ENCODE results near the gene ROBO2.

Gene ROBO2

DNA sequence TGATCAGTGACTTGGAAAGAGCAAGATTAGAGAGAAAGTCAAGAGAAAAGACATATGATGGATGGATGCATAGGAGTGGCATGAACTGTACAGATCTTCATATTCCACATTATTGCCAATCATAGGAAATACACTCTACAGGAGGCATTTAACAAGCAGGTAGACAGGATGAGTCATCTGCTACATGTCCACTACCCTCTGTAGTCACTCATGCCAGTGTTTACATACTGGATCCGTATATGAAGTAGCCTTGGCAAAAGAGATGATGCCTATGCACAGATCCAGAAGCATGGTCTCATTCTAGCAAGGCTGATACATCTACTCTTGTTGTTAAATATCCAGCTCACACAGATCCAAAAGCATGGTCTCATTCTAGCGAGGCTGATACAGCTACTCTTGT lies 632.1 kb downstream of the ROBO2 start:
- no peak for DNase-seq (ENCODE audit: low read depth, low spot score)

- DNase-seq (ENCODE audit: low read depth, low spot score), result no peak
Observed at GRCh38 chr3:77682162-77682561, 642.3 kb downstream of the ROBO2 start.

DNA sequence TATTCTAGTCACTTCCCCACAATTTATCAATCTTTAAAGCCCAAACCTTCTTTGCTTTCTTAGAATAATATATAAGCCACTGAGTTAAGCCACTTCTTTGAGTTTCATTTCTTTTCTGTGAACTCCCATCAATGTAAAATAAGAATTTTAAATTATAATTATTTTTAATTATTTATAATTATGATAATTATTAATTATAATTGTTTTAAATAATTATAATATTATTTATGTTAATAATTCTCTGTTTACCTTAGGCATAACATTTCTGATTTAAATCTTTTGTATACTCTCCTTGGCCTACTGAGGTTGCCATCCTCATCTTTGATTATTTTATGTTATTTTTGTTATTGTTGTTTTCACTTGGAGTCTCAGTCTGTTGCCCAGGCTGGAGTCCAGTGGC lies 644.2 kb downstream of the ROBO2 start:
- DNase-seq (ENCODE audit: low read depth, low spot score), result no peak

DNA sequence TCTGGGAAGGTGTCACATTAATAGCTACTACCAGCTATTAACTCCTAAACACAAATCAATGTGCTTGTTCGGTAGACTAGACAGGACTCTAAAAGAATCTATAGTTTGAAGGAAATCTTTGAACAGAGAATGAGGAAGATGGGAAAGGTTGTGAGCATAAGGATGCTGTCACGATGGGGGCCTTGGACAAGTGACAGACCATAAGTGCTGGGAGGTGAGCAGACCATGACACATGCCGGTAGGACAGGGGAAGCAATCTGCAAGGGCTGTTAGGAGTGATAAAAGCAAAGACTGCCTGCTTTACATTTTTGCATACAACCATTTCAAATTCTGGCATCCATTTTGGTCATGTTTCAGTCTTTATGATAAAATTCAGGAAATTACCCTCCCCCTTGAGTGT lies 645.8 kb downstream of the ROBO2 start:
- DNase-seq (ENCODE audit: low read depth, low spot score), result no peak

GRCh38 chr3:77686560-77686959 lies 646.7 kb downstream of the ROBO2 start:
- DNase-seq (ENCODE audit: low read depth, low spot score), result no peak

DNA sequence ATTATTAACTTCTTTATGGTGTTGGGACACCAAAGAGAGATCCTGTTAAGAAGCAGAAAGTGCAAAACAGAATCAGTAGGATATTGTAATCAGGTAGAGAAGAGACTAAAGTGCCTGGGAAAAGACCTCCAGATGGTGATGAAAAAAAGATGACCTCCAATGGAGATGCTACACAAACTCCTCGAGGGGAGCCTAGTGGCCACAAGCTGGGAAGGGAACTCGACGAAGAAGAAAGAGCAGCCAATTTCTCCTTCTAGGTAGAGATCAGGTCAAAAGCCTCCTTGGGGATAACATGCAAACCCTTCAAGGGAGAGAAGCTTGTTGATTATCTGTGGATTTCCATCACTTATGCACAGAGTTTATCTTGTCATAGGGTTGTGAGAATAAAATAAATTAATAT lies 647.6 kb downstream of the ROBO2 start:
- no peak for DNase-seq (ENCODE audit: low read depth, low spot score)

GRCh38 chr3:77690284-77690845 lies 650.5 kb downstream of the ROBO2 start:
- DNase-seq (ENCODE audit: low read depth, low spot score), result no peak

- DNase-seq (ENCODE audit: low read depth, low spot score), result no peak
Observed at GRCh38 chr3:77693147-77693546, 653.2 kb downstream of the ROBO2 start.

GRCh38 chr3:77699125-77699691 lies 659.3 kb downstream of the ROBO2 start:
- DNase-seq (ENCODE audit: low read depth, low spot score), result no peak
